ENCODE results near the gene HELZ2. TPM values are rescaled to one million over a fixed set of nuclear protein-coding genes. Genes with fewer than 3 reads are reported as not detected.

Gene HELZ2
- total RNA-seq, 1 donor from 2014 or later, result 11.5 TPM

- no peak overlapping the region for H3K4me3 Mint-ChIP-seq (ENCODE audit: low read depth)
- H3K4me1 Mint-ChIP-seq (ENCODE audit: low read depth), result peaks cover 12% of the 10 kb centered on the region
- H3K36me3 Mint-ChIP-seq (ENCODE audit: low read depth), result peaks cover 2% of the 10 kb centered on the region
- intact Hi-C loops (cut with micrococcal nuclease), result no loop called here
- no peak for DNase-seq (ENCODE audit: low spot score)
- peaks cover 4% of the 10 kb centered on the region for H3K27me3 Mint-ChIP-seq (ENCODE audit: low read depth)
- no peak overlapping the region for H3K27ac Mint-ChIP-seq
- no peaks in the 10 kb centered on the region for H3K9me3 Mint-ChIP-seq
These were observed 3.6 kb downstream of the HELZ2 start for GRCh38 chr20:63570281-63571086.

GRCh38 chr20:63568986-63569949, 4.8 kb downstream of the HELZ2 start:
- no peak overlapping the region for H3K4me3 Mint-ChIP-seq (ENCODE audit: low read depth)
- peaks cover 12% of the 10 kb centered on the region for H3K4me1 Mint-ChIP-seq (ENCODE audit: low read depth)
- no peak overlapping the region for H3K27ac Mint-ChIP-seq

GRCh38 chr20:63568170-63568981, 5.7 kb downstream of the HELZ2 start:
- Mint-ChIP-seq H3K36me3 (ENCODE audit: low read depth) (peaks cover 2% of the 10 kb centered on the region), H3K4me1 (ENCODE audit: low read depth) (peaks cover 12% of the 10 kb centered on the region), H3K9me3 (no peaks in the 10 kb centered on the region), H3K27me3 (ENCODE audit: low read depth) (peaks cover 3% of the 10 kb centered on the region), H3K4me3 (ENCODE audit: low read depth) (peak overlapping the region; percentile 52), H3K27ac (peak overlapping the region; percentile 17)
- intact Hi-C loops (cut with micrococcal nuclease), result loop anchor here (2.0 to 5.0 kb wide), 2 partner anchors 16 to 69 kb away; no protein-coding TSS in a partner anchor
- no peak for DNase-seq (ENCODE audit: low spot score)

More at GRCh38 chr20:63568986-63569949, 4.8 kb downstream of the HELZ2 start:
- no peaks in the 10 kb centered on the region for H3K9me3 Mint-ChIP-seq
- H3K36me3 Mint-ChIP-seq (ENCODE audit: low read depth), result peaks cover 2% of the 10 kb centered on the region
- intact Hi-C loops (cut with micrococcal nuclease), result loop anchor here (2.0 to 5.0 kb wide), 2 partner anchors 16 to 68 kb away; no protein-coding TSS in a partner anchor
- peaks cover 3% of the 10 kb centered on the region for H3K27me3 Mint-ChIP-seq (ENCODE audit: low read depth)
- DNase-seq (ENCODE audit: low spot score), result no peak

GRCh38 chr20:63567386-63568169, 6.5 kb downstream of the HELZ2 start:
- intact Hi-C loops (cut with micrococcal nuclease), result loop anchor here (2.0 to 5.0 kb wide), 2 partner anchors 15 to 70 kb away; no protein-coding TSS in a partner anchor
- Mint-ChIP-seq H3K9me3 (no peaks in the 10 kb centered on the region), H3K27ac (peak overlapping the region; percentile 17), H3K36me3 (ENCODE audit: low read depth) (peaks cover 2% of the 10 kb centered on the region), H3K4me3 (ENCODE audit: low read depth) (peak overlapping the region; percentile 52), H3K4me1 (ENCODE audit: low read depth) (peaks cover 12% of the 10 kb centered on the region), H3K27me3 (ENCODE audit: low read depth) (peaks cover 3% of the 10 kb centered on the region)
- peak; percentile 56 for DNase-seq (ENCODE audit: low spot score)

- no peak for DNase-seq (ENCODE audit: low spot score)
- Mint-ChIP-seq H3K4me1 (ENCODE audit: low read depth) (peaks cover 12% of the 10 kb centered on the region), H3K4me3 (ENCODE audit: low read depth) (no peak overlapping the region), H3K36me3 (ENCODE audit: low read depth) (peaks cover 2% of the 10 kb centered on the region), H3K9me3 (no peaks in the 10 kb centered on the region), H3K27me3 (ENCODE audit: low read depth) (peaks cover 3% of the 10 kb centered on the region), H3K27ac (no peak overlapping the region)
- intact Hi-C loops (cut with micrococcal nuclease), result loop anchor here (5.0 kb wide), 1 partner anchor 70 kb away; no protein-coding TSS in a partner anchor
These were observed 7.0 kb downstream of the HELZ2 start for GRCh38 chr20:63567136-63567385.

- H3K9me3 Mint-ChIP-seq, result no peaks in the 10 kb centered on the region
- peaks cover 2% of the 10 kb centered on the region for H3K36me3 Mint-ChIP-seq (ENCODE audit: low read depth)
- no peak overlapping the region for H3K27ac Mint-ChIP-seq
- intact Hi-C loops (cut with micrococcal nuclease), result loop anchor here (5.0 kb wide), 1 partner anchor 71 kb away; no protein-coding TSS in a partner anchor
- peaks cover 12% of the 10 kb centered on the region for H3K4me1 Mint-ChIP-seq (ENCODE audit: low read depth)
- DNase-seq (ENCODE audit: low spot score), result no peak
- H3K27me3 Mint-ChIP-seq (ENCODE audit: low read depth), result peaks cover 3% of the 10 kb centered on the region
- no peak overlapping the region for H3K4me3 Mint-ChIP-seq (ENCODE audit: low read depth)
These were observed 7.5 kb downstream of the HELZ2 start for GRCh38 chr20:63566395-63567135.

- intact Hi-C loops (cut with micrococcal nuclease), result loop anchor here (5.0 kb wide), 1 partner anchor 71 kb away; no protein-coding TSS in a partner anchor
- peaks cover 6% of the 10 kb centered on the region for H3K36me3 Mint-ChIP-seq (ENCODE audit: low read depth)
- peaks cover 3% of the 10 kb centered on the region for H3K27me3 Mint-ChIP-seq (ENCODE audit: low read depth)
- no peak overlapping the region for H3K27ac Mint-ChIP-seq
- no peak overlapping the region for H3K4me3 Mint-ChIP-seq (ENCODE audit: low read depth)
- no peaks in the 10 kb centered on the region for H3K9me3 Mint-ChIP-seq
- no peak for DNase-seq (ENCODE audit: low spot score)
- peaks cover 12% of the 10 kb centered on the region for H3K4me1 Mint-ChIP-seq (ENCODE audit: low read depth)
These were observed 8.2 kb downstream of the HELZ2 start for GRCh38 chr20:63565699-63566335.

- Mint-ChIP-seq H3K4me3 (ENCODE audit: low read depth) (no peak overlapping the region), H3K4me1 (ENCODE audit: low read depth) (peaks cover 12% of the 10 kb centered on the region), H3K36me3 (ENCODE audit: low read depth) (peaks cover 10% of the 10 kb centered on the region), H3K27ac (no peak overlapping the region), H3K9me3 (no peaks in the 10 kb centered on the region), H3K27me3 (ENCODE audit: low read depth) (peaks cover 3% of the 10 kb centered on the region)
- intact Hi-C loops (cut with micrococcal nuclease), result loop anchor here (5.0 kb wide), 1 partner anchor 72 kb away; no protein-coding TSS in a partner anchor
- no peak for DNase-seq (ENCODE audit: low spot score)
These were observed 8.9 kb downstream of the HELZ2 start for GRCh38 chr20:63565021-63565698.

- Mint-ChIP-seq H3K4me3 (ENCODE audit: low read depth) (no peak overlapping the region), H3K27me3 (ENCODE audit: low read depth) (peaks cover 2% of the 10 kb centered on the region), H3K36me3 (ENCODE audit: low read depth) (peaks cover 11% of the 10 kb centered on the region)
These were observed 9.8 kb downstream of the HELZ2 start for GRCh38 chr20:63564036-63564810.

More at GRCh38 chr20:63564036-63564810, 9.8 kb downstream of the HELZ2 start:
- intact Hi-C loops (cut with micrococcal nuclease), result no loop called here
- DNase-seq (ENCODE audit: low spot score), result no peak
- peaks cover 12% of the 10 kb centered on the region for H3K4me1 Mint-ChIP-seq (ENCODE audit: low read depth)
- no peak overlapping the region for H3K27ac Mint-ChIP-seq
- no peaks in the 10 kb centered on the region for H3K9me3 Mint-ChIP-seq

Data from activated T-helper 2 cell treated with anti-CD3 and anti-CD28 coated beads, Interferon-gamma antibody, Interleukin-2, Interleukin-4, amounts not matched to agents 10 μg/mL and 5 μg/mL and 100 μg/mL, durations not matched to agents 14 hours and 24 hours and 36 hours (primary cell).